Esophagus squamous epithelium (tissue), 4 donors: Measurements from ENCODE around the gene ZCWPW1.

Experiments used
- CTCF ChIP-seq, 6 experiments: fragments of 450-650 bp in 4 of 6; fragments of 200-600 bp in 2 of 6; sonication (generic) in 2 of 6; IDR thresholded peaks; one replicate each; pipeline ENCODE4 v1.5.1; 2016 to 2019; ENCODE audit warnings: antibody characterized with exemption in 6 of 6, mild to moderate bottlenecking in 4 of 6, moderate library complexity in 4 of 6
- POLR2A ChIP-seq, 4 donors: fragments of 450-650 bp; IDR thresholded peaks; one replicate each; pipeline ENCODE4 v1.6.1; 2017; ENCODE audit warnings: antibody characterized with exemption in 4 of 4, mild to moderate bottlenecking in 4 of 4, moderate library complexity in 3 of 4

DNA sequence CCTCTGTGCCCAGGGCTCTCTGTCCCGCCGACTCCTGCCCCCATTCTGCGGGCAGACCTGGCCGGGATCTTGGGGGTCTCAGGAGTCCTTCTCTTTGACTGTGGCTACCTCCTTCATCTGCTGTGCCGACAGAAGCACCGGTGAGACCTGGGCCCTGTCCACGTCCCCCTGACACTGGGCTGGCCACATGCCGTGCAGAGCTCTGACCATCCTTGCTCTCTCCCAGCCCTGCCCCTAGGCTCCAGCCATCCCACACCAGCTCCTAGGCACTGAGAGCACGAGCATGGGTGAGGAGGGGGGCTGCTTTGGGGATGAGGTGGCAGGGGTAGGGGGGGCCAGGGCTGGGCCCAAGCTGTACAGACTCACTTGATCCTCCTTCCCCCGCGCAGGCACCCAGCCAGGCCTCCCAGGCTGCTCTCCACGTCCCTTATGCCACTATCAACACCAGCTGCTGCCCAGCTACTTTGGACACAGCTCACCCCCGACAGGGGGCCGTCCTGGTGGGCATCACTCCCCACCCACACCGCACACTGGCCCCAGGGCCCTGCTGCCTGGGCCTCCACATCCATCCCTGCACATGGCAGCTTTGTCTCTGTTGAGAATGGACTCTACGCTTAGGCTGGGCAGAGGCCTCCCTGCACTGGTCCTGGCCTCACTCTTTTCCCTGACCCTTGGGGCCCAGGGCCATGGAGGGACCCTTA lies 75.4 kb downstream of the ZCWPW1 start:
- TF ChIP-seq POLR2A (IDR thresholded peaks at IDR 0.05) (no peak), CTCF (IDR thresholded peaks at IDR 0.05) (no peak)
